GM12801 (cell line): Measurements from ENCODE around the gene CTAG2.
"Not testable (repeated sequence)": the region's sequence is repeated elsewhere in the genome, so short reads cannot be mapped to it uniquely, and the experiment has no call there.

Experiments used
- CTCF ChIP-seq: IDR thresholded peaks from one replicate; pipeline ENCODE4 v1.5.1; 2011; ENCODE audit warnings: control low read depth; ENCODE audit not compliant: insufficient read length; ENCODE audit errors: extremely low read depth

The CTAG2 gene

DNA sequence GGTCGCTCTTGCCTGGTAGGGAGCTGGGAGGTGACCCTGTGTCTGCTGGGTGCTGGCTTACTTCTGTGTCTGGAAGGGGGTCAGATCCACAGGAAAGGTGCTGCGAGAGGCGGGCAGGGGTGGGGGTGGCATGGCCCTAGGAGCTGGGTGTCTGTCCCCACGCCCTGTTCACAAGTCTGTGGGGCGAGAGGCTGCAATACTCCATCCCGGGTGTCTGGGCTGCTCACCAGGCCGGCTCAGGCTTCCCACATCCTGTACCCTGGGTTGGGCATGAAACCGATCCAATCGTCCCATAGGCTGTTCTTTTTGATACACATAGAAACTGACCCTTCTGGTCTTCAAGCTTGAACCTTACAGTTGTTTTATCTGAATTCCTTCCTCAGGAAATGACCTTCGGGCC is 993 bp upstream of the CTAG2 start:
- no peak for TF ChIP-seq CTCF

- TF ChIP-seq CTCF, result no peak
These were observed 354 bp downstream of the CTAG2 start for GRCh38 chrX:154653048-154653401.

DNA sequence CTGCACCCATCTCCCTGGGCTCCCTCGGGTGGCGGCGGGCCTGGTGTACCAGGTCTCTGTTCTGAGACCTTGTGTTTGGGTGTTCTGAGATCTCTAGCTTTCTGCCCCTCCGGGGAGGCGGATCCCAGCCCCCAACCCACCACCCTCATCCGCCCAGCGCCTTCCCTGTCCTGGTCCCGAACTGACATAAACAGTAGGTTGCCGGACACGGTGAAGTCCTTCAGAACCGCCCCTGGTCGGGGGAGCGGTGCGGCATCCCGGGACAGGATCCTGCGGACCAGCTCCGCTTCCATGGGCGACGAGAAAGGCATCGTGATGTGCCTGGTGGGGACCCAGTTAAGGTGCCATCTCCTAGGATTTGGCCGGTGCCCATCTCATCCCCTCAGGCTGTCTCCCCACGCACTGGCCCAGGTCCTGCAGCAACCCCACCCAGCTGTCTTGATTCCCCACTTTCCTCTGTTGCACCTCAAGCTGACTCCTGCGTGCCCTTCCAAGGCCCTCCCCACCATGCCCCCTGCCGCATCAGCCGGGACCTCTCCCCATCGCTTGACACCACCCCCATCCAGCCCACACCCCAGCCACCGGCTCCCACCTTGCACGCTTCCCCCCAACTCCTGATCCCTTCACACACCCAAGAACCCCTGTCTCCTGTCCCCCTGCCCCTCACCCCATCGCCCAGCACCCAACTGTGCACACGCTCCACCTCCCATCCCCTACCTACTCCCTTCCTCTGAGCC is 900 bp downstream of the CTAG2 start:
- TF ChIP-seq CTCF, result no peak

DNA sequence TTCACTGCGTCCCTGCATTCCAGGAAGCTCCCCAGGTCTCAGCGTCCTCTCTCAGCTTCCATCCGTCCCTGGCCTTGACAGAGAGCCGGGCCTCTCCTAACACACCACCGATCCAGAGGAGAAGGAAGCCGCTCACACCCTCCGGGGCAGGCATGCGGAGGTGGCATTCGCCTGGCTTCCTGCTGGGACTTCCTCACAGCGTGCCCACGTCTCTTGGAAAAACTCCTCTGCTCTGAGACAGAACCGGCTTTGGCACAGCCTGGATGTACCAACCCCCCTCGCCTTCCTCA is 3.2 kb downstream of the CTAG2 start:
- no peak for TF ChIP-seq CTCF

GRCh38 chrX:154649503-154650220 is 3.7 kb downstream of the CTAG2 start:
- TF ChIP-seq CTCF, result no peak

DNA sequence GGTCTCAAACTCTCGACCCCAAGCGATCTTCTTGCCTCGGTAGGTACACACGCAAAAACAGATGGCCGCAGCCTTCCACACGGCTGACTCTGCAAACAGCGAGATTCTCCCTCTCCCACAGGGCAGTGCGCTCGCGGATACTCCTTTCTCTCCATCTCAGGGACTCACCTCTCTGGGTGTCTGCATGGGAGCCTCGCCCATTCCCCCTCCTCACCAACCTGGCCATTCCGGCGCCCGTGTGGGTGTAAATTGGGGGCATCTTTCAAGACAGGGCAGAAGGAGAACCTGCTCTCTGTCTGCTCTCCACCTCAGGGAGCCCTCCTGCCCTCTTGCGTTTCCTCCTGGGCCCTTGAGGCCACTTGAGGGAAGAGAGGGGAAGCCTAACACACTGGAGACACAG is 4.4 kb downstream of the CTAG2 start:
- no peak for TF ChIP-seq CTCF

DNA sequence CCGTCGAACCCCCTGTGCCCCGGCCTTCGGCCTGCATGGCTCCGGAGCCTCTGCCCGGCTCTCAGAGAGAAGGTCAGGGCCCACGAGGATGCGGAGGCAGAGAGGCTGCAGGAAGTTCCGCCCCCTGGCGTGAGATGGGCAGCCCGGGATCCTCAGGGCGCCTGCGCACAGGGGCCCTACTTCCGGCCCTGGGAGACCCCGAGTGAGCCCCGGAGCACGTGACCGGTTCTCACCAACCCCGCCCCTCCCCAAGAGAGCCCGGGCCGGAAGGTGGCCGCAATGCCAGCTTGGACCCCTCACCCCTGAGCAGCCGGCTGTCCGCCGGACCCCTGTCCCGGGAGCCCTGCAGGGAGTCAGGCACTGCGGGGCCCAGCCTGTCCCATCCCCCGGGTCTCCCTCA is 34.2 kb downstream of the CTAG2 start, which contains the start of gene CTAG1B:
CTAG1B (minus strand) TSS at position 101 of the 400 bp plus-strand sequence; CDS start at position 37, 64 bp downstream.
- TF ChIP-seq CTCF, result not testable (repeated sequence)
